ENCODE data around the gene CCDC50.

Gene CCDC50

GRCh38 chr3:191356631-191357439 lies 27.6 kb downstream of the CCDC50 start:
- TF ChIP-seq CTCF (IDR thresholded peaks at IDR 0.05; ENCODE audit: insufficient read depth, missing control alignments), result no peak
- DNase-seq (ENCODE audit: insufficient read length, low spot score), result no peak
- no peak for FAIRE-seq

- DNase-seq (ENCODE audit: insufficient read length, low spot score), result no peak
- no peak for TF ChIP-seq CTCF (IDR thresholded peaks at IDR 0.05; ENCODE audit: insufficient read depth, missing control alignments)
- no peak for FAIRE-seq
Measured at GRCh38 chr3:191357909-191358308, 28.7 kb downstream of the CCDC50 start.

GRCh38 chr3:191358929-191359328 lies 29.7 kb downstream of the CCDC50 start:
- FAIRE-seq, result peak; percentile 53
- TF ChIP-seq CTCF (IDR thresholded peaks at IDR 0.05; ENCODE audit: insufficient read depth, missing control alignments), result no peak
- no peak for DNase-seq (ENCODE audit: insufficient read length, low spot score)

- TF ChIP-seq CTCF (IDR thresholded peaks at IDR 0.05; ENCODE audit: insufficient read depth, missing control alignments), result no peak
- FAIRE-seq (no peak), DNase-seq (ENCODE audit: insufficient read length, low spot score) (no peak)
Measured at GRCh38 chr3:191360620-191361019, 31.4 kb downstream of the CCDC50 start.

- TF ChIP-seq CTCF (IDR thresholded peaks at IDR 0.05; ENCODE audit: insufficient read depth, missing control alignments), result no peak
- FAIRE-seq, result no peak
- no peak for DNase-seq (ENCODE audit: insufficient read length, low spot score)
Measured at GRCh38 chr3:191361456-191361855, 32.3 kb downstream of the CCDC50 start.

- FAIRE-seq (no peak), DNase-seq (ENCODE audit: insufficient read length, low spot score) (no peak)
- TF ChIP-seq CTCF (IDR thresholded peaks at IDR 0.05; ENCODE audit: insufficient read depth, missing control alignments), result no peak
Measured at GRCh38 chr3:191362037-191362436, 32.8 kb downstream of the CCDC50 start.

GRCh38 chr3:191362524-191363090 lies 33.4 kb downstream of the CCDC50 start:
- FAIRE-seq, result peak; percentile 44
- DNase-seq (ENCODE audit: insufficient read length, low spot score), result no peak
- no peak for TF ChIP-seq CTCF (IDR thresholded peaks at IDR 0.05; ENCODE audit: insufficient read depth, missing control alignments)

Measured in D721Med (cell line).